Thyroid gland (tissue), 4 donors: Measurements from ENCODE around the gene GRM8. TPM values are rescaled to one million over a fixed set of nuclear protein-coding genes. Genes with fewer than 3 reads are reported as not detected.

Experiments used
- DNase-seq, 2 donors: peaks; one replicate each; pipeline ENCODE4 v3.0.0-alpha.2; 2019
- H3K27ac ChIP-seq, 3 donors: fragments of 200-600 bp; sonication (generic); 1 replicate in 2 of 3; 2 replicates in 1 of 3; pipeline ENCODE4 v1.5.1; 2016 to 2019; ENCODE audit warnings: mild to moderate bottlenecking in 1 of 3, moderate library complexity in 1 of 3
- H3K27me3 ChIP-seq: fragments of 200-600 bp; sonication (generic); one replicate; pipeline ENCODE4 v1.5.1; 2019
- H3K36me3 ChIP-seq, 2 donors: fragments of 200-600 bp; sonication (generic); one replicate each; pipeline ENCODE4 v1.5.1; 2016 to 2019
- H3K4me1 ChIP-seq, 2 donors: fragments of 200-600 bp; sonication (generic); one replicate each; pipeline ENCODE4 v1.5.1; 2017 to 2019
- H3K4me3 ChIP-seq, 3 donors: fragments of 200-600 bp; sonication (generic); replicated peaks in 1 of 3; 1 replicate in 2 of 3; 2 replicates in 1 of 3; pipeline ENCODE4 v1.5.1; 2016; ENCODE audit warnings: mild to moderate bottlenecking in 1 of 3
- H3K9me3 ChIP-seq: fragments of 200-600 bp; sonication (generic); one replicate; pipeline ENCODE4 v1.5.1; 2017
- POLR2A ChIP-seq, 2 donors: fragments of 450-650 bp; IDR thresholded peaks; one replicate each; pipeline ENCODE4 v1.6.1; 2017; ENCODE audit warnings: antibody characterized with exemption in 2 of 2, mild to moderate bottlenecking in 2 of 2, moderate library complexity in 1 of 2
- WGBS, 2 donors: methylation state at CpG; one replicate each; pipeline ENCODE4 v1.1.5; 2017; 5-methylcytosine and 5-hydroxymethylcytosine counted together
- intact Hi-C: fragments of 100-400 bp; cut with DNase I; formaldehyde crosslinking; loops from one replicate; pipeline ENCODE4 v1.15.1; 2023
- total RNA-seq, 4 donors: library from RNA; depleted of rRNA; stranded (reverse); fragments of >200 nt; gene quantifications; one replicate each; pipeline ENCODE4 v1.2.3, GENCODE V29; 2016
- TF ChIP-seq, protein P1 (sequence below), 6 experiments: fragments of 200-600 bp in 3 of 6; fragments of 450-650 bp in 3 of 6; sonication (generic) in 3 of 6; IDR thresholded peaks; one replicate each; pipeline ENCODE4 v1.5.1; 2016 to 2019; ENCODE audit warnings: antibody characterized with exemption in 6 of 6, mild to moderate bottlenecking in 2 of 6, inconsistent platforms in 1 of 6, moderate library complexity in 1 of 6

Gene GRM8
- total RNA-seq, 4 donors from 2014 or later = 0.54 to 9.5 (median 4.8) TPM

DNA sequence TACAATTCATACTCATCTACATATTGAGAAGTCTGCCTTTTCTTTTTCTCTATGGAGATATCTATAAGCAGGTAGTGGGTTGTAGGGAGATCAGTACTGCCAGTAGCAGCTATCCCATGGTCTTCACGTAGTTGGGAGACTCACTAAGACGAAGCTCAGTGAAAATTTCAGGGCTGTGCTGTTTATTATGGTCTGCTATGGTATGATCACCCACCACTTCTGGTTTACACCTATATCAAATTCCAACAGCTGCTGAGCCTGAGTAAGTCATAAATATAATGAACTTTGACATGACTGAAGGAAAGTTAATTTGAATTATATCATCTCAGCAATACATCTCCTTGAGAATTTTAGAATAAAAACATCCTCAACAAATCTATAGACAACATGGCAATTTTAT, 741.7 kb downstream of the GRM8 start:
- Histone ChIP-seq H3K27me3 (no peaks in the 10 kb centered on the region), H3K36me3 (no peaks in the 10 kb centered on the region), H3K4me1 (no peaks in the 10 kb centered on the region), H3K4me3 (no peak overlapping the region), H3K9me3 (no peaks in the 10 kb centered on the region), H3K27ac (no peak overlapping the region)
- TF ChIP-seq POLR2A (IDR thresholded peaks at IDR 0.05) = no peak
- TF ChIP-seq, protein P1, sequence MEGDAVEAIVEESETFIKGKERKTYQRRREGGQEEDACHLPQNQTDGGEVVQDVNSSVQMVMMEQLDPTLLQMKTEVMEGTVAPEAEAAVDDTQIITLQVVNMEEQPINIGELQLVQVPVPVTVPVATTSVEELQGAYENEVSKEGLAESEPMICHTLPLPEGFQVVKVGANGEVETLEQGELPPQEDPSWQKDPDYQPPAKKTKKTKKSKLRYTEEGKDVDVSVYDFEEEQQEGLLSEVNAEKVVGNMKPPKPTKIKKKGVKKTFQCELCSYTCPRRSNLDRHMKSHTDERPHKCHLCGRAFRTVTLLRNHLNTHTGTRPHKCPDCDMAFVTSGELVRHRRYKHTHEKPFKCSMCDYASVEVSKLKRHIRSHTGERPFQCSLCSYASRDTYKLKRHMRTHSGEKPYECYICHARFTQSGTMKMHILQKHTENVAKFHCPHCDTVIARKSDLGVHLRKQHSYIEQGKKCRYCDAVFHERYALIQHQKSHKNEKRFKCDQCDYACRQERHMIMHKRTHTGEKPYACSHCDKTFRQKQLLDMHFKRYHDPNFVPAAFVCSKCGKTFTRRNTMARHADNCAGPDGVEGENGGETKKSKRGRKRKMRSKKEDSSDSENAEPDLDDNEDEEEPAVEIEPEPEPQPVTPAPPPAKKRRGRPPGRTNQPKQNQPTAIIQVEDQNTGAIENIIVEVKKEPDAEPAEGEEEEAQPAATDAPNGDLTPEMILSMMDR (IDR thresholded peaks at IDR 0.05) = no peak
- WGBS, 2 donors = 92 to 95% methylated on average over 2 of the region's 2 CpGs
- no peak for DNase-seq
- intact Hi-C loops = no loop called here

DNA sequence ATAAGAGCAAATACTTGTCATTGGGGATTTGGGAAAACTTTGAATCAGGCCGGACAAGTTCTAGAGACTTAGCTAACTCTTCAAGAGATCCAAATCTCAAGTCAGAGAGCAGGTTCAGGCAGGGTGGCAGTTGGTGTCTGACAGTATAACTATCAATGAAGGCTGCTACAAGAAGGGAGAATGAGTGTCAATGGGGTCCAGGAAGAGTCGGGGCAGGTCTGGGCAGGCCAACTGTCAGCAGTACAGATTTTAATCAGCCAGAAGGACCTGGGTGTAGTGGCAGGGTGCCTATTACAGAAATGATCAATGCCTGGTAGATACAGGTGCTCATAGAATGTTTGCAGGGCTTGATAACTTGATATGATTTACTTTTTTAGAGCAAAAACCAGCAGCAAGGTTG, 751.1 kb downstream of the GRM8 start:
- H3K36me3 ChIP-seq = no peaks in the 10 kb centered on the region
- no peaks in the 10 kb centered on the region for H3K9me3 ChIP-seq
- 79 to 89% methylated on average over 2 of the region's 2 CpGs for WGBS, 2 donors
- DNase-seq = no peak
- H3K27me3 ChIP-seq = no peaks in the 10 kb centered on the region
- H3K4me3 ChIP-seq = no peak overlapping the region
- intact Hi-C loops = no loop called here
- no peak overlapping the region for H3K27ac ChIP-seq
- H3K4me1 ChIP-seq = no peaks in the 10 kb centered on the region
- no peak for TF ChIP-seq POLR2A (IDR thresholded peaks at IDR 0.05)
- TF ChIP-seq, protein P1 (IDR thresholded peaks at IDR 0.05) = no peak

DNA sequence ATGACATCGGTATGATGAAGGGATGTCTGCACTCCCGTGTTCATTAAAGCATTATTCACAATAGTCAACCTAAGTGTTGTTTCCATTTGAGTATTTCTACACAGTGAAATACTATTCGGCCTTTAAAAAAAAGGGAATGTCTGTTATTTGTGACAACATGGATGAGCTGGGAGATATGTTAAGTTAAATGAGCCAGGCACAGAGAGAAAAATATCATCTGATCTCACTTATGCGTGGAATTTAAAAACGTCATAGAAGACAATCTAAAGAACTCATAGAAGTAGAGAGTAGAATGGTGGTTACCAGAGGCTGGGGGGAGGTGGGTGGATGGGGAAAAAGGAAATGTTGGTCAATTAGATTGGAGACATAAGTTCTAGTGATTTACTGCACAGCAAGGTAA, 753.3 kb downstream of the GRM8 start:
- H3K9me3 ChIP-seq = no peaks in the 10 kb centered on the region
- peaks cover 6 to 11% of the 10 kb centered on the region in 2 donors for H3K4me1 ChIP-seq
- no peak overlapping the region for H3K27ac ChIP-seq
- DNase-seq = no peak
- no peaks in the 10 kb centered on the region for H3K27me3 ChIP-seq
- no peaks in the 10 kb centered on the region for H3K36me3 ChIP-seq
- TF ChIP-seq POLR2A (IDR thresholded peaks at IDR 0.05) = no peak
- TF ChIP-seq, protein P1 (IDR thresholded peaks at IDR 0.05) = no peak
- no peak overlapping the region for H3K4me3 ChIP-seq
- intact Hi-C loops = no loop called here
- 81 to 95% methylated on average over 5 of the region's 5 CpGs for WGBS, 2 donors

DNA sequence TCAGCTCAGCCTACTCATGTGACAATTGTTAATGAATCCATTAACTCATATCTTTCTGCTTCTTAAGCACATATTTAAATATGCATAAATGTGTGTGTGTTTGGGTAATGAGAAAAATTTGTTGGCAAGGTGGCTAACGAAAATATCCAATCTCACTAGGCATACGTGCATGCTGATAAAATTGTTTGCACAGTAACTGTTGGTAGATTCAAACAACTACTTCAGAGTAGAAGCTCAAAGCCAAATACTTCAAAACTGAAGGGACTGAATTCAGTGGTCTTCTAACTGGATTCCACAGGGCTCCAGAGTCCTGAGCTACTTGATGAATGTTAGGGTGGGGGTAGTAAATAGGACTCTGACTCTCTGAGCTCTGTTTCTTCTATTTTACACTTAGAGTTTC, 757.0 kb downstream of the GRM8 start:
- Histone ChIP-seq H3K4me1 (peaks cover 6 to 13% of the 10 kb centered on the region in 2 donors), H3K9me3 (no peaks in the 10 kb centered on the region), H3K4me3 (no peak overlapping the region), H3K27ac (peak overlapping the region in 1 of 3 donors; percentile 69), H3K36me3 (no peaks in the 10 kb centered on the region), H3K27me3 (no peaks in the 10 kb centered on the region)
- no peak for TF ChIP-seq POLR2A (IDR thresholded peaks at IDR 0.05)
- TF ChIP-seq, protein P1 (IDR thresholded peaks at IDR 0.05) = no peak
- WGBS, 2 donors = 30 to 31% methylated on average over 2 of the region's 2 CpGs
- DNase-seq = no peak
- intact Hi-C loops = no loop called here

DNA sequence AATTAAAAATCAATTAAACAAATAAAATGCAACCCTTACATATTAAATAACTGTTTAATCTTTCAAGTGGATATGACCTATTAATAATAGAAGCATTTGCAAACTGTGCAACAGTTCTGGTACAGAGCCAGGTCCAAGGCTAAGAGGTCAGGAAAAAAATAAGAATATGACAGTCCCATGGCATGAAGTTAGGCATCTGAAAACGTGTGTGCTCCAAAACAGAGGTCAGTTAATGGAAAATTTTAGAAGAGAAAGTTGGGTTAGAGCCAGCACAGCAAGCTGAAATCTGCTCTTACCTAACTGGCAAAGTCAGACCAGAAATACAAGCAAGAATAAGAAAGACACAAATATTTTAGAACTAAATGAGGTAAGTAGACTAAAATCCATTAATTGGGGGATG, 757.7 kb downstream of the GRM8 start:
- 0 to 2% methylated on average over 1 of the region's 1 CpG for WGBS, 2 donors
- H3K27me3 ChIP-seq = no peaks in the 10 kb centered on the region
- intact Hi-C loops = no loop called here

More for the DNA sequence above, 757.7 kb downstream of the GRM8 start:
- H3K9me3 ChIP-seq = no peaks in the 10 kb centered on the region
- H3K27ac ChIP-seq = peak overlapping the region in 2 of 3 donors; percentile 4 to 69
- H3K4me1 ChIP-seq = peaks cover 6 to 13% of the 10 kb centered on the region in 2 donors
- peak; percentile 17 to 18 for DNase-seq
- H3K4me3 ChIP-seq = no peak overlapping the region
- H3K36me3 ChIP-seq = no peaks in the 10 kb centered on the region
- TF ChIP-seq, protein P1 (IDR thresholded peaks at IDR 0.05) = no peak
- TF ChIP-seq POLR2A (IDR thresholded peaks at IDR 0.05) = no peak
